Stimulated activated CD4-positive, alpha-beta T cell treated with anti-CD3 and anti-CD28 coated beads, Interleukin-4, amount 100 ng/mL, for 4 hours (primary cell): ENCODE measurements around the gene PBX1.
"Not testable (repeated sequence)": the region's sequence is repeated elsewhere in the genome, so short reads cannot be mapped to it uniquely, and the experiment has no call there.

Experiments
- DNase-seq, 2 experiments: peaks; one replicate each; pipeline ENCODE4 v3.0.0-alpha.2; 2020

Gene PBX1

GRCh38 chr1:164592634-164593033 is 33.6 kb downstream of the PBX1 start:
- DNase-seq, result no peak

DNA sequence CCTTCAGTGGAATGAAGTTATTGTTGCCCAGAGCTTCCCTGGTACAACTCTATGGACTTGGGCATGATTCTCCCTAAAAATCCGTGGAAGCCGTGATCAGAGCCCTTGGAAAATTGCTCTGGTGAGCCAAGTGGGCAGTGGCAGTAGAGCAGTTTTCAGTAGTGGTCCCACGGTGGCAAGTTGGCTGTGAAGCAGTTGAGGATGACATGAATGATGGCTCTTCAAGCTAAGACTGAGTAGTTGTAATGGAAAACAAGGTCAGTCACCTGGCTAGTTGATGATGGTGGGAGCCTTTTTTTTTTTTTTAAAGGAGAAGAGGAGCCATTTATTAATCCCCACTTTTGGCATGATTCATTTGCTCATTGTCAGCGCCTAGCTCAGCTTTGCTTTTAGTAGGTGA is 36.2 kb downstream of the PBX1 start:
- no peak for DNase-seq

GRCh38 chr1:164596172-164596571 is 37.2 kb downstream of the PBX1 start:
- DNase-seq, result no peak

DNA sequence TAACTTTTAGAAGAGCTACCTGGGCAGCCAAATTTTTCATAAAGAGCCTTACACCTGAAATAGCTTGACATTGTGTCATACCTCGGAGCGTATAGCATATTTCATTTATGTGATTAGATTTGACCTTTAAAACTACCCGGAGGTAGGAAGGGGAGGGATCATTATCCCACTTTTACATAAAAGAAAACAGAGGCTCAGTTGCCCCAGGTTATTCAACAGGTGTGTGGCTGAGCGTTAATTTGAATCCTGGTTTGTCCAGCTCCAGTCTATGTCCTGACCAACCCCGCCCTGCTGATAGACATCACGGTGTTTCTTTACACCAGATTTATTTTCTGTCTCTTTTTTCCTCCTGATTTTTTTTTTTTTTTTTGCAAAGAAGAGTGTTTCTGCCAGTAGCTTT is 39.7 kb downstream of the PBX1 start:
- no peak for DNase-seq

DNA sequence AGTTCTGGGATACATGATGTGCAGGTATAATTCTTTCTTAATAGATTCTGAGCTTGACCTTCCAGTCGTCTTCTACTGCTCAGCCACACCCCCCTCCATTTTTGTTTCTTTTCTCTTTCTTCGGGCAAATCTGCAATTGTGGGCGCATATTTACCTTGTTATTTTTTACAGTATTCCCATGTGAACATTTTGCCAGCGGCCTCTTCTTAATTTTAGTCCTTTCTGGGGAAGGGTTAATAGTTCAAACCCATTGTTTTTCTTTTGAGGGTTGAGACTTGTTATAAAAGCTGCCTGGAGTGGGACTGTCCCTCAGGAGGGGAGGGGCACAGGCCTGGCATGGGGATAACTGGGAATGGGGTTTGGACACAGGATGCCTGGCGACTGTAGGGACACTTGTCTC is 40.3 kb downstream of the PBX1 start:
- no peak for DNase-seq

DNA sequence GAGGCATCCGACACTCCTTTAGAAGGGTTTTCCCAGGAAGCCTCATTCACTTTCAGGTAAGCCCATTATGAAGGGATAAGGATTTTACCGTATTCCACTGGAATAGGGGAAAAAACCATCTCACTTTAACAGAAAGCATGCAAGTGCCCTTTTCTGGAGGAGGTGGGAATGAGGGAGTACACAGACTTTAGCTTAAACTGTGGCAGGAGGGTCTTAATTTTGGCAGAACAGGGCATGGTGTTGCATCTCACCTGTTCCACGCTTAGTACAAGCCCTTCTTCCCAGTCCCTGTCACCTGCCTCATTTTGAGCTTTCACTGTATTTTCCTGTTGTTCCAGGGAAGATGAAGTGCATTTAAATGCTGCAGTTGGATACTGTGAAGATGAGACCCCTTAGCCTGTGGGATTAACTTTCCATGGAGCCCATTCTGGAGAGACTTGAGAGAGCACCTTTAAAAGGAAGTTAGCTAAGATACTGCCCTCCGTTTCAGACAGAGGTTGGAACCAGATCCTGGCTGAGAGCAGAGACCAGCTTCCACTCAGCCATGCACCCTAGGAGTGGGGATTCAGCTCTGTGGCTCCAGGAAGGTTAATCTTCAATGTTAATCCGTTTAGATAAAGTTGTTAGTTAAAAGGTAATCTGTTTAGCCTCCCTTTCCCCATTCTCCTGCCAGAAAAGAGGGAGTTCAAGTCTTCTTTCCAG is 42.6 kb downstream of the PBX1 start:
- no peak for DNase-seq

DNA sequence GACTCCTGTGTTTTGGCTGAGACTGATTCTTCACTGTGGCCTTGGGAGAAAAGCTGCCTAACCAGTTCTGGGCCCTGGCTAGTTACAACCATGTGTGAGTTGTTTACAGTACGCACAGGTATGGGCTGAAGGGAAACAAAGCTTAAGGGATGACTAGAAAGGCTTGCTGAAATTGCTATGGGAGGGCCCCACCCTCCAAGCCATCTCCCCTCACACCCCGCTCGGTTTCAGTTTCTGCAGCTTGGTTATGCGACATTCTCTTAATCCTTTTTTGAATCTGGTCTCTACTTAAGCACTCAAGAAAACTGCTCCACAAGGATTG is 43.1 kb downstream of the PBX1 start:
- no peak for DNase-seq

- no peak for DNase-seq
Measured at GRCh38 chr1:164602480-164603093, 43.6 kb downstream of the PBX1 start.

- DNase-seq, result not testable (repeated sequence)
Measured at GRCh38 chr1:164603805-164604204, 44.8 kb downstream of the PBX1 start.

DNA sequence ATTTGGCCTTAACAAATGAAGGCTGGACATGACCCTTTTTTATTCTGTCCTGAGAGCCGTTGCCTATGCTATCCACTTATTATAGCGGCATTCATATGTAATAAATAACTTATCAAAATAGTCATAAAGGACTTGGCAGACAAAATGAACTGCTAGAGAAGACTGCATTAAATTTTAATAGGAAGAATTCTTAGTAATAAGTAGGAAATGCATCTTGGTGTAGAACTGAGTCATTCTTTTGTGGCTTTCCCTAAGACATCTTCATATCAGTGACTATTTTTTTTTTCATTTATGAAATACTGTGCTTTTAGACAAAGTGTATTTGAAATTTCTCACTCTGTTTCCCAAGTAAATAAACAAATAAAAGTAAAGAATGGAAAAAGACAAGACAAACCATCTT is 45.6 kb downstream of the PBX1 start:
- DNase-seq, result no peak

GRCh38 chr1:164605254-164606091 is 46.5 kb downstream of the PBX1 start:
- DNase-seq, result no peak

DNA sequence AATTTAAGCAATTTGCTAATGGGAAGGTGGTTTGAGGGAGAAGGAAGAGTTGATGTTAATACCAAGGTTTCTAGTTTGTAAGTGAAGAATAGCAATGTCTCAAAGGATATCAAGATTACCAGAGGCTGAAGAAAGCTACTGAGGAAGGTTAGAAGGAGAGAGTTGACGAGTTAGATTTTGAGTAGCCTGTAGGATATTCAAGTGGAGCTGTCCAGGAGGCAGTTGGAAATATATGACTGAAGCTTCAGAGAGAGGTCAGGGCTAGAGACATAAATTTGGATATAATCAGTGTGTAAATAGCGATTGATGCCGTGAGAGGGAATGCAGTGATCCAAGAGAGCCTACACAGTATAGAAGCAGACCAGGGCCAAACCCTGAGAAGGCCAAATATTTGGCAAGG is 48.4 kb downstream of the PBX1 start:
- DNase-seq, result no peak

GRCh38 chr1:164608651-164609057 is 49.7 kb downstream of the PBX1 start:
- DNase-seq, result no peak

GRCh38 chr1:164609089-164609488 is 50.1 kb downstream of the PBX1 start:
- no peak for DNase-seq

GRCh38 chr1:164610538-164611222 is 51.7 kb downstream of the PBX1 start:
- DNase-seq, result no peak

- DNase-seq, result no peak
Measured at GRCh38 chr1:164611754-164612642, 53.0 kb downstream of the PBX1 start.

- DNase-seq, result no peak
Measured at GRCh38 chr1:164613176-164613575, 54.2 kb downstream of the PBX1 start.

GRCh38 chr1:164614316-164614715 is 55.3 kb downstream of the PBX1 start:
- DNase-seq, result no peak

- no peak for DNase-seq
Measured at GRCh38 chr1:164617377-164618201, 58.6 kb downstream of the PBX1 start.

DNA sequence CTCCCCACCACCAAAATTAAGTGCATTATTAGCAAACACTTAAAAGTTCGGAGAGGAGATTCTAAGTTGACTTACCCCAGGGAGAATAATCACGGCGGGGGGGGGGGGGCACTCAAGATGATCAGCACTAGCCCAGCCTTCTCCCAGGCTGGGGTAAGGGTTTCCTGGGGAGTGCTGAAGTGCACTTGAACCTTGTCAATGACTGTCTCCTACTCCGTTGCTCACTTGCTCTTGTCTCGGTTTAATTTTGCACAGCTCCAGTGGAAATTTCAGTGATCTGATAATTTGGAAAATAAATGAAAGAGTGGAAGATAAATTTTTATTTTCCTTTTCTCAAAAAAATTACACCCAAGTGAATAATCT is 59.2 kb downstream of the PBX1 start:
- DNase-seq, result no peak

GRCh38 chr1:164619006-164619784 is 60.2 kb downstream of the PBX1 start:
- DNase-seq, result no peak
